ENCODE measurements around the gene TUBG2. TPM values are rescaled to one million over a fixed set of nuclear protein-coding genes. Genes with fewer than 3 reads are reported as not detected.

The TUBG2 gene
- total RNA-seq, 1 donor: 13.8 TPM

GRCh38 chr17:42673266-42673884 is 14.3 kb downstream of the TUBG2 start:
- no peaks in the 10 kb centered on the region for H3K27me3 ChIP-seq (ENCODE audit: insufficient read depth, low read length)
- peaks cover 21% of the 10 kb centered on the region for H3K4me1 ChIP-seq (ENCODE audit: insufficient read depth, low read length)
- peaks cover 43% of the 10 kb centered on the region for H3K36me3 ChIP-seq (ENCODE audit: insufficient read depth, low read length)
- H4K20me1 ChIP-seq (ENCODE audit: insufficient read depth, low read length): peaks cover 38% of the 10 kb centered on the region
- no peak overlapping the region for H3K27ac ChIP-seq (ENCODE audit: low read depth, low read length)
- peak overlapping the region; percentile 97 for H3K4me2 ChIP-seq (ENCODE audit: insufficient read depth, low read length)
- peak overlapping the region; percentile 96 for H3K4me3 ChIP-seq (ENCODE audit: insufficient read depth, low read length)
- no peak for DNase-seq (ENCODE audit: insufficient read length, low spot score, missing footprints)
- H3K9me3 ChIP-seq (ENCODE audit: low read depth, low read length): no peaks in the 10 kb centered on the region
- H3K79me2 ChIP-seq (ENCODE audit: insufficient read depth, low read length): peaks cover 34% of the 10 kb centered on the region
- no peak for TF ChIP-seq CTCF (IDR thresholded peaks at IDR 0.05; ENCODE audit: extremely low read depth, low read depth, low read length)
- no peak overlapping the region for H2AFZ ChIP-seq (ENCODE audit: low read length)

- Histone ChIP-seq H3K36me3 (ENCODE audit: insufficient read depth, low read length) (peaks cover 39% of the 10 kb centered on the region), H3K27ac (ENCODE audit: low read depth, low read length) (no peak overlapping the region), H3K4me1 (ENCODE audit: insufficient read depth, low read length) (peaks cover 28% of the 10 kb centered on the region), H2AFZ (ENCODE audit: low read length) (no peak overlapping the region), H3K9me3 (ENCODE audit: low read depth, low read length) (no peaks in the 10 kb centered on the region), H3K79me2 (ENCODE audit: insufficient read depth, low read length) (peaks cover 34% of the 10 kb centered on the region), H4K20me1 (ENCODE audit: insufficient read depth, low read length) (peaks cover 38% of the 10 kb centered on the region), H3K4me2 (ENCODE audit: insufficient read depth, low read length) (peak overlapping the region; percentile 97), H3K4me3 (ENCODE audit: insufficient read depth, low read length) (peak overlapping the region; percentile 96), H3K27me3 (ENCODE audit: insufficient read depth, low read length) (no peaks in the 10 kb centered on the region)
- DNase-seq (ENCODE audit: insufficient read length, low spot score, missing footprints): peak; percentile 100
- peak; percentile 50 for TF ChIP-seq CTCF (IDR thresholded peaks at IDR 0.05; ENCODE audit: extremely low read depth, low read depth, low read length)
Measured at GRCh38 chr17:42673885-42674754, 15.0 kb downstream of the TUBG2 start.

GRCh38 chr17:42674755-42675347 is 15.8 kb downstream of the TUBG2 start:
- no peak for TF ChIP-seq CTCF (IDR thresholded peaks at IDR 0.05; ENCODE audit: extremely low read depth, low read depth, low read length)
- peaks cover 34% of the 10 kb centered on the region for H3K4me1 ChIP-seq (ENCODE audit: insufficient read depth, low read length)
- peak; percentile 94 for DNase-seq (ENCODE audit: insufficient read length, low spot score, missing footprints)
- H3K4me3 ChIP-seq (ENCODE audit: insufficient read depth, low read length): peak overlapping the region; percentile 96
- peaks cover 32% of the 10 kb centered on the region for H3K36me3 ChIP-seq (ENCODE audit: insufficient read depth, low read length)
- peaks cover 34% of the 10 kb centered on the region for H3K79me2 ChIP-seq (ENCODE audit: insufficient read depth, low read length)
- peak overlapping the region; percentile 97 for H3K4me2 ChIP-seq (ENCODE audit: insufficient read depth, low read length)
- no peak overlapping the region for H2AFZ ChIP-seq (ENCODE audit: low read length)
- H3K9me3 ChIP-seq (ENCODE audit: low read depth, low read length): no peaks in the 10 kb centered on the region
- no peaks in the 10 kb centered on the region for H3K27me3 ChIP-seq (ENCODE audit: insufficient read depth, low read length)
- no peak overlapping the region for H3K27ac ChIP-seq (ENCODE audit: low read depth, low read length)
- peaks cover 38% of the 10 kb centered on the region for H4K20me1 ChIP-seq (ENCODE audit: insufficient read depth, low read length)

Measured in osteoblast (primary cell).